Measurements from ENCODE around the gene PEAK1.

PEAK1 gene

DNA sequence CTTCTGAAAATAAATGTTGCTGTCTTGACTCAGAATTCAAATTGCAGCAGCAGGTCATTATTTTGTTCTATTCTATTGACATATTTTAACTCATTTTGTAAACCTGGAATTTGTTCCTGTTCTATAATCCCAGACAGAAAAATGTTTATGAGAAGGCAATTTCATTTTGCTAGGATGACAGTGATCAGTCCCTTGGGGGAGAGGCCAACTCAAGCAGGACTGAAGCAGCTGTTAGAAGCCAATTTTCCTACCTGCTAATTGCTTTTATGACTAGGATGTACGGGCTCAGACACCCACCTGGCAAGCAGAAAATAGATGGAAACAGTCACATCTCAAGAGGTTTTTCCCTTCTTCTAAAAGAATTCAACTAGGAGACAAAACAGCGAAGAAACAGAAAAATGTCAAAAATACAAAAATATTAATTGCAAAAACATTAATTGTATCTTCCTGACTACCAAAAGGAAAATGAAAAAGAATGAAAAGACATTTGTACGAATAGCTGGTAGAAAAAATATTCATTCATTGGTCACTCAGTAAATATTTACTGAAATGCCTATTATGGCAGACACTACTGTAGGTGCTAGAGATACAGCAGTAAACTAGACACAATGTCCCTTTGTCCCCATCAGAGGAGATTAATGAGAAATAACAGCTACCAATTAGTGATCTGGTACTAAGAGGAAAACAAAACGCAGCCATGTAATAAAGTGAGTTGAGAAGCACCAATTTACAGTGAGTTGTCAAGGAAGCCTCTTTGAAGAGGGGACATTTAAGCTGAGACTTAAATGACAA, 73.5 kb downstream of the PEAK1 start:
- no peak overlapping the region for H2AFZ ChIP-seq (ENCODE audit: low read depth, low read length, severe bottlenecking)
- H3F3A ChIP-seq (ENCODE audit: insufficient read depth): no peaks in the 10 kb centered on the region
- no peaks in the 10 kb centered on the region for H3K9me3 ChIP-seq (ENCODE audit: insufficient read depth, low read length)
- no peaks in the 10 kb centered on the region for H3K79me2 ChIP-seq (ENCODE audit: insufficient read depth, low read length)
- H3K4me2 ChIP-seq (ENCODE audit: low read depth, low read length, poor library complexity, severe bottlenecking): no peak overlapping the region
- no peaks in the 10 kb centered on the region for H3K36me3 ChIP-seq (ENCODE audit: low read length)
- H3K27me3 ChIP-seq (ENCODE audit: low read length): no peaks in the 10 kb centered on the region
- no peak overlapping the region for H3K9ac ChIP-seq (ENCODE audit: low read length)
- no peak overlapping the region for H3K27ac ChIP-seq (ENCODE audit: low read depth, low read length)
- no peaks in the 10 kb centered on the region for H4K20me1 ChIP-seq (ENCODE audit: low read depth, low read length)
- no peak overlapping the region for H3K4me3 ChIP-seq (ENCODE audit: insufficient read depth, low read length, poor library complexity, severe bottlenecking)
- TF ChIP-seq, protein P1, sequence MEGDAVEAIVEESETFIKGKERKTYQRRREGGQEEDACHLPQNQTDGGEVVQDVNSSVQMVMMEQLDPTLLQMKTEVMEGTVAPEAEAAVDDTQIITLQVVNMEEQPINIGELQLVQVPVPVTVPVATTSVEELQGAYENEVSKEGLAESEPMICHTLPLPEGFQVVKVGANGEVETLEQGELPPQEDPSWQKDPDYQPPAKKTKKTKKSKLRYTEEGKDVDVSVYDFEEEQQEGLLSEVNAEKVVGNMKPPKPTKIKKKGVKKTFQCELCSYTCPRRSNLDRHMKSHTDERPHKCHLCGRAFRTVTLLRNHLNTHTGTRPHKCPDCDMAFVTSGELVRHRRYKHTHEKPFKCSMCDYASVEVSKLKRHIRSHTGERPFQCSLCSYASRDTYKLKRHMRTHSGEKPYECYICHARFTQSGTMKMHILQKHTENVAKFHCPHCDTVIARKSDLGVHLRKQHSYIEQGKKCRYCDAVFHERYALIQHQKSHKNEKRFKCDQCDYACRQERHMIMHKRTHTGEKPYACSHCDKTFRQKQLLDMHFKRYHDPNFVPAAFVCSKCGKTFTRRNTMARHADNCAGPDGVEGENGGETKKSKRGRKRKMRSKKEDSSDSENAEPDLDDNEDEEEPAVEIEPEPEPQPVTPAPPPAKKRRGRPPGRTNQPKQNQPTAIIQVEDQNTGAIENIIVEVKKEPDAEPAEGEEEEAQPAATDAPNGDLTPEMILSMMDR (IDR thresholded peaks at IDR 0.05; ENCODE audit: insufficient read depth, low read length, poor library complexity, severe bottlenecking): no peak
- no peak for TF ChIP-seq EZH2phosphoT487 (conservative IDR thresholded peaks at IDR 0.05; ENCODE audit: low read length)
- H3K9me2 ChIP-seq (replicated peaks; ENCODE audit: insufficient read depth, low read length): no peaks in the 10 kb centered on the region

DNA sequence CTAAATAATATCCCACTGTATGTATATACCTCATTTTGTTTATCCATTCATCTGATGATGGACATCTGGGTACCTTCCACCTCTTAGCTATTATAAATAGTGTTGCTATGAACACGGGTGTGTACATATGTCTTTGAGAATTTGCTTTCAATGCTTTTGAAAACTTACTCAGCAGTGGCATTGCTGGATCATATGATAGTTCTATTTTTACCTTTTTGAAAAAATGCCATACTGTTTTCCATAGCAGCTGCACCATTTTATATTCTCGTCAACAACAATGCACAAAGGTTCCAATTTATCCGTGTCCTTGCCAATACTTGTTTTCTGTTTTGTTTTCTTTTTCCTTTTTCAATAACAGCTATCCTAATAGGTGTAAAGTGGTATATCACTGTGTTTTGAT, 77.1 kb downstream of the PEAK1 start:
- Histone ChIP-seq H3K79me2 (ENCODE audit: insufficient read depth, low read length) (no peaks in the 10 kb centered on the region), H3K4me3 (ENCODE audit: insufficient read depth, low read length, poor library complexity, severe bottlenecking) (no peak overlapping the region), H4K20me1 (ENCODE audit: low read depth, low read length) (no peaks in the 10 kb centered on the region), H3K9me3 (ENCODE audit: insufficient read depth, low read length) (no peaks in the 10 kb centered on the region), H3K9me2 (replicated peaks; ENCODE audit: insufficient read depth, low read length) (no peaks in the 10 kb centered on the region), H3F3A (ENCODE audit: insufficient read depth) (no peaks in the 10 kb centered on the region), H3K27me3 (ENCODE audit: low read length) (no peaks in the 10 kb centered on the region), H3K9ac (ENCODE audit: low read length) (no peak overlapping the region), H3K36me3 (ENCODE audit: low read length) (no peaks in the 10 kb centered on the region), H3K4me2 (ENCODE audit: low read depth, low read length, poor library complexity, severe bottlenecking) (no peak overlapping the region), H3K27ac (ENCODE audit: low read depth, low read length) (no peak overlapping the region), H2AFZ (ENCODE audit: low read depth, low read length, severe bottlenecking) (no peak overlapping the region)
- no peak for TF ChIP-seq EZH2phosphoT487 (conservative IDR thresholded peaks at IDR 0.05; ENCODE audit: low read length)
- TF ChIP-seq, protein P1 (IDR thresholded peaks at IDR 0.05; ENCODE audit: insufficient read depth, low read length, poor library complexity, severe bottlenecking): no peak

DNA sequence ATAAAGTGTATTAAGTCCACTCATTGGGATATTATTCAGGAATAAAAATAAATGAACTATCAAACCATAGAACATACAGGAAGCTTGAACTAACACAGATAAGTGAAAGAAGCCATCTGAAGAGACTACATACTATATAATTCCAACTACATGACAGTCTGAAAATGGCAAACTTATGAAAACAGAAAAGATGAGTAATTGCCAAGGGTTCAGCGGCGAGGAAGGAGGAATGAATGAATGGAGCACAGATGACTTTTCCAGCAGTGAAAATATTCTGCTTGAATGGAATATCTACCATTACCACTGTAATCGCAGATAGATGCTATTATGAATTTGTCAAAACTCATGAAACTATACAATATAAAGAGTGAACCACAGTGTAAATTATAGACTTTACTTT, 79.7 kb downstream of the PEAK1 start:
- Histone ChIP-seq H3K79me2 (ENCODE audit: insufficient read depth, low read length) (no peaks in the 10 kb centered on the region), H3K36me3 (ENCODE audit: low read length) (no peaks in the 10 kb centered on the region), H3K9me2 (replicated peaks; ENCODE audit: insufficient read depth, low read length) (no peaks in the 10 kb centered on the region), H3F3A (ENCODE audit: insufficient read depth) (no peaks in the 10 kb centered on the region), H2AFZ (ENCODE audit: low read depth, low read length, severe bottlenecking) (no peak overlapping the region), H4K20me1 (ENCODE audit: low read depth, low read length) (no peaks in the 10 kb centered on the region), H3K9ac (ENCODE audit: low read length) (no peak overlapping the region), H3K4me3 (ENCODE audit: insufficient read depth, low read length, poor library complexity, severe bottlenecking) (no peak overlapping the region), H3K27ac (ENCODE audit: low read depth, low read length) (no peak overlapping the region), H3K27me3 (ENCODE audit: low read length) (no peaks in the 10 kb centered on the region), H3K4me2 (ENCODE audit: low read depth, low read length, poor library complexity, severe bottlenecking) (no peak overlapping the region), H3K9me3 (ENCODE audit: insufficient read depth, low read length) (no peaks in the 10 kb centered on the region)
- TF ChIP-seq, protein P1 (IDR thresholded peaks at IDR 0.05; ENCODE audit: insufficient read depth, low read length, poor library complexity, severe bottlenecking): no peak
- no peak for TF ChIP-seq EZH2phosphoT487 (conservative IDR thresholded peaks at IDR 0.05; ENCODE audit: low read length)

Data from SU-DHL-6 (cell line).